Measurements from ENCODE around the gene SAA4.

SAA4 gene

DNA sequence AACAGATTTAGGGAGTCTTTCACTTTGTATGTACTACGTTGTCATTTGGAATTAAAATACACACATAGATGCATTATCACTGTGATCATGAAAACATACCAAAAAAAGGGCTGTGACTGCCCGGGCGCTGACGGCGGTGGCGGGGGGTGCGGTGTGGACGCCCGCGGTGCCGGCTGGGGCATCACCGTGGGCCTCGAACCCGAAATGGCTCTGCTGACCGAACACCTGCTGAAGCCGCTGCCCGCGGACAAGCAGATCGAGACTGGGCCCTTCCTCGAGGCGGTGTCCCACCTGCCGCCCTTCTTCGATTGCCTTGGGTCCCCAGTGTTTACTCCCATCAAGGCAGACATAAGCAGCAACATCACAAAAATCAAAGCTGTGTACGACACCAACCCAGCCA, 47.8 kb downstream of the SAA4 start:
- DNase-seq, result no peak
